NCI-H2171 (cell line): ENCODE data around the gene CARNS1.
"Not testable (repeated sequence)": the region's sequence is repeated elsewhere in the genome, so short reads cannot be mapped to it uniquely, and the experiment has no call there.

ENCODE experiments used
- DNase-seq: peaks from one replicate; lab custom pipeline; 2025; lab: John Stamatoyannopoulos, UW

The CARNS1 gene

GRCh38 chr11:67396587-67397389, 18.7 kb upstream of the CARNS1 start:
- DNase-seq: no peak

DNA sequence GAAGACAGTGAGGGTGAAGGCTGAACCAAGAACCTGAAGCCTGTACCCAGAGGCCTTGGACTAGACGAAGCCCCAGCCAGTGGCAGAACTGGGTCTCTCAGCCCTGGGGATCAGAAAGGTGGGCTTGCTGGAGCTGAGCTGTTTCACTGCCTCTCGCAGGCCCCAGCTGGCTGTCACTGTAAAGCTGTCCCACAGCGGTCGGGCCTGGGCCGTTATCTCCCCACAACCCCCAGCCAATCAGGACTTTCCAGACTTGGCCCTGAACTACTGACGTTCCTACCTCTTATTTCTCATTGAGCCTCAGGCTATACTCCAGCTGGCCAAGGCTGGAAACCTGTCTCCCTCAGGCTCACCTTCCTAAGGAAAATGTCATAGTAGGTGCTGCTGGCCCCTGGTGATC, 17.9 kb upstream of the CARNS1 start:
- DNase-seq: no peak

DNA sequence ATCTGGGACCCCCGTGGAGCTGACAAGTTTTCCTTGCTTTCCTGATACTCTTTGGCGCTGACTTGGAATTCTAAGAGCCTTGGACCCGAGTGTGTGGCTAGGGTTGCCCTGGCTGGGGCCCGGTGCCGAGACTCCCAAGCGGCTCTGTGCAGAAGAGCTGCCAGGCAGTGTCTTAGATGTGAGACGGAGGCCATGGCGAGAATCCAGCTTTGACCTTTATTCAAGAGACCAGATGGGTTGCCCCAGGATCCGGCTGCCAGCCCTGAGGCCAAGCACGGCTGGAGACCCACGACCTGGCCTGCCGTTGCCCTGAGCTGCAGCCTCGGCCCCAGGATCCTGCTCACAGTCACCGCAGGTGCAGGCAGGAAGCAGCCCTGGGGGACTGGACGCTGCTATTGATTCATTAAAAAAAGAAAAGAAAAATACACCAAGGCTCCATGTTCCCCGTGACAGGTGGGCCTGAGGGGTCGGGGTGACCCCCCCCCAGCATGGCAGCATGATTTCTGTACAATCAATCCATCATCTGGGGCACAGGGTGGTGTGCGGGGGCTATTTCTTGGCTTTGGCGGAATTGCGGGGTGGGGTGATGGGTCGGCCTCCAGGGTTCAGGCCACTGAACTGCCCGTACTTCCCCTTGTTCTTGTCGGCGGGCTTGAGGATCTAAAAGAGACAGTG, 17.4 kb upstream of the CARNS1 start:
- DNase-seq: no peak

GRCh38 chr11:67398661-67399563, 16.6 kb upstream of the CARNS1 start:
- DNase-seq: no peak

DNA sequence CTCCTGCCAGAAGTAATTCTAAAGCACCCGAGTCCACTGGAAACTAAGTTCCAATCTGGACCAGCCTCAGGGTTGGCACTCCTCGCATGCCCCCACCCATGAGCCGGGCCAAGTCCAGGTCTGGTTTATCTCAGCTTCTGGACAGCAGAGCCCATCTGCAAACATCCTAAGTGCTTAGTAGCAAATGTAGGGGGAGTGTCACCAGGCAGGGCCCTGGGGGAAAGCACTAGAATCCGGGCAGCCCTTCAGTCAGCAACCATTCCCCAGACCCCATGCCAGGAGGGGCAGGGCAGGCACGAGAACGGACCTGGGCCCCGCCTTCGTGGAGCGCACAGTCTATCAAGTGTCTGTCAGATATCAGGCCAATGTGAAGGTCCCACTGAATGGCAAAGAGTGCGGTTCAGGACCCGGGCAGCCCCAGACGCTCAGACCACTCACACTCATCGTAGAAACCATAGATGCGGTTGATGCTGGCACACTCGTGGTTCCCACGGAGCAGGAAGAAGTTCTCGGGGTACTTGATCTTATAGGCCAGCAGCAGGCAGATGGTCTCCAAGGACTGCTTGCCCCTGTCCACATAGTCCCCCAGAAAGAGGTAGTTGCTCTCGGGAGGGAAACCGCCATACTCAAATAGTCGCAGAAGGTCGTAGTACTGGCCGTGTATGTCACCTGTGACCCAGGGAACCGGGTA, 15.1 kb upstream of the CARNS1 start:
- DNase-seq: no peak

GRCh38 chr11:67400942-67401494, 14.5 kb upstream of the CARNS1 start:
- DNase-seq: no peak

DNA sequence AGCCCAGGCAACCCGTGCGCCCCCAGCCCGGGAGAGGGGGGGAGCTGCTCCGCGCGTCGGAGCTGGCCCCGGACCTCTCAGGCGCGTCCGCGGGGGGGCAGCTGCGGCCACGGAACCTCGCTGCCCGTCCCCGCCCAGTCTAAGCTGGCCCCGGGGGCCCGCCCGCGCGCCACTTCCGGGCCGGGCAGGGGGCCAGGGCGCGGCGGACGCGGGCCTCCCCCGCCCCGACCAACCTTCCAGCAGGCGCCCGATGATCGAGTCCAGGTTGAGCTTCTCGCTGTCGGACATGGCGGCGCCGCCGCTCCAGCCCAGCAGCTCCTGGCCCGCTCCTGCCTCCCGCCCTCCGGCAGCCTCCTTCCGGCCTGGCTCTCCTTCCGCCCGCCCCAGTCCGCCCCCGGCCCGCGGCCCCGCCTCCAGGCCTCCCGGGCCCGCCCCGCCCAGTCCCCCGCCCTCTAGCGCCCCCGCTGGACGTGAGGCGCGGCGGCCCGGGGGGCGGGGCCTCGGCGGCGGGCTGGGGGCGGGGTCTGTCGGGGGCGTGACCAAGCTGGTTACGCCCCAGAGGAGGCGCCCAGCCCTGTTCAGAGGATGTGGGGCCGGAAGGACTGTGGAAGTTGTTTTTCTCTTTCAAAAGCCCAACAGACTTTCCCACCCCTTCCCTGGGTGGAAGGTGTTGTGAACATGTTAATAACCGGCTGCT, 13.8 kb upstream of the CARNS1 start, which contains the start of gene PPP1CA:
Gene PPP1CA (minus strand): TSS at position 364 of the 697 bp plus-strand sequence. CDS start 76 bp downstream, at position 288.
- DNase-seq: peak; percentile 86

GRCh38 chr11:67402192-67402839, 13.2 kb upstream of the CARNS1 start:
- DNase-seq: not testable (repeated sequence)

DNA sequence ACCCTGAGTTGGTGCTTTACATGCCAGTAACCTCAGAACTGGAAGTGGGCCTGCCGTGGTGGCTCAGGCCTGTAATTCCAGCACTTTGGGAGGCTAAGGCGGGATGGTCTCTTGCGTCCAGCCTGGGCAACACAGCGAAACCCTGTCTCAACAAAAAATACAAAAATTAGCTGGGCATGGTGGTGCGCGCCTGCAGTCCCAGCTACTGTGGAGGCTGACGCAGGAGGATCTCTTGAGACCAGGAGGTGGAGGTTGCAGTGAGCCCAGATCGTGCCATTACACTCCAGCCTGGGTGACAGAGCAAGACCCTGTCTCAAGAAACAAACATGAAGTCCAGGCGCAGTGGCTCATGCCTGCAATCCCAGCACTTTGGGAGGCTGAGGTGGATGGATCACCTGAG, 12.4 kb upstream of the CARNS1 start:
- not testable (repeated sequence) for DNase-seq

GRCh38 chr11:67404515-67405195, 10.8 kb upstream of the CARNS1 start:
- no peak for DNase-seq

DNA sequence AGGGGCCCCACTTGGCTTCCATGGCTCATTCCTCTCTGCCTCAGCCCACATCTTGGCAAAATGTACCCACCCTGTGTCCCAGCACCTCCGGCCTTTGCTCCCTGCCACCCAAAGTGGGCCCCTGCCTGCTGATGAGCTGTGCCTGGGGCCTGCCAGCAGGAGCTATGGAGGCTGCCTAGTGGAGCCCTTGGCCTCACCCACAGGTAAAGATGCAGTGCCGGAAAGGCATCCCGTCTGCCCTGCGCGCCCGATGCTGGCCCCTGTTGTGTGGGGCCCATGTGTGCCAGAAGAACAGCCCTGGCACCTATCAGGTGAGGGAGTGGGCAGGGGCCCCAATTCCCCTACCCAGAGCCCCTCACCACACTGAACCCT, 10.3 kb upstream of the CARNS1 start:
- no peak for DNase-seq

DNA sequence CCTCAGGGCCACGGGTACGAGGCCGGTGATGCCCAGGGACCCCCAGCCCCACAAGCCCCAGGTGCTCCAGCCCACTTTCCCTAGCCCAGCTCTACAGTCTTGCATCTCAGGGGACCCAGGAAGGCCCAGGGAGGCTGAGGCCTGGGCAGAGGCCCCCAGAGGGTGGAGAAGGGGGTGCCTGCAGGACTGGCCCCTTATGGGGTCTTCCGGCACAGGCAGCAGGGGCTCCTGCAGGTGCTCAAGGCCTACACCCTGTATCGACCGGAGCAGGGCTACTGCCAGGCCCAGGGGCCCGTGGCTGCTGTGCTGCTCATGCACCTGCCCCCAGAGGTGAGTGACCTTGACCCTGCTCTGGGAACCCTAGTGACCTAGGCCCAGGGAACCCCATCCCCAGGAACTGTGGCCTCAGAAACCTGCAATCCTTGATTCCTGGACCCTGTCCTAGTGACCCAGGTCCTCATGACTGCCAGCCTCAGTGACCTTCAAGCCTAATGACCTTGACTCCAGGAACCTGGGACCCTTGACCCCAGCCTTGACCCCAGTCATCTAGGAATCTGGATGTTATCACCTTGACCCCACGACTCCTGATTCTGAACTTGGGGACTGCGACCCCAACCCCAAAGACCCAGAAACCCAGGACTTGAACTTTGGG, 9.7 kb upstream of the CARNS1 start:
- no peak for DNase-seq

DNA sequence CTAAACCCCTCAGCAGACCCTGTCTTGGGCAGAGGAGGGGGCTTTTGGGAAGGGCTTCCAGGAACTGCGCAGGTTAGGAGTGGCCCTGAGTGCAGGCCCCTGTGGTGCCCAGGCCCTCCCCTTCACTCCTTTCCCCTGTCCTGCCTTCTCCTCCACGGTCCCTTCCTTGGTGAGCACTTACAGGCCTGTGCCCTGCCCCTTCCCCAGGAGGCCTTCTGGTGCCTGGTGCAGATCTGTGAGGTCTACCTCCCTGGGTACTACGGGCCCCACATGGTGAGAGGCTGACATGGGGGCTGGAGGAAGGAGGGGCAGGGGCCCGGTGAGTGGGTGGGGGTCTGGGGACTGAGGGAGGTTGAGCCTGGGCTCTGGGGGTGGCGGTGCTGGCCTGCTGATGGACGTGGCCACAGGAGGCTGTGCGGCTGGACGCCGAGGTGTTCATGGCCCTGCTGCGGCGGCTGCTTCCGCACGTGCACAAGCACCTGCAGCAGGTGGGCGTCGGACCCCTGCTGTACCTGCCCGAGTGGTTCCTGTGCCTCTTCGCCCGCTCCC, 9.0 kb upstream of the CARNS1 start:
- no peak for DNase-seq

- DNase-seq: no peak
These were observed 8.3 kb upstream of the CARNS1 start for GRCh38 chr11:67406969-67407687.

GRCh38 chr11:67407688-67408163, 7.8 kb upstream of the CARNS1 start:
- no peak for DNase-seq

DNA sequence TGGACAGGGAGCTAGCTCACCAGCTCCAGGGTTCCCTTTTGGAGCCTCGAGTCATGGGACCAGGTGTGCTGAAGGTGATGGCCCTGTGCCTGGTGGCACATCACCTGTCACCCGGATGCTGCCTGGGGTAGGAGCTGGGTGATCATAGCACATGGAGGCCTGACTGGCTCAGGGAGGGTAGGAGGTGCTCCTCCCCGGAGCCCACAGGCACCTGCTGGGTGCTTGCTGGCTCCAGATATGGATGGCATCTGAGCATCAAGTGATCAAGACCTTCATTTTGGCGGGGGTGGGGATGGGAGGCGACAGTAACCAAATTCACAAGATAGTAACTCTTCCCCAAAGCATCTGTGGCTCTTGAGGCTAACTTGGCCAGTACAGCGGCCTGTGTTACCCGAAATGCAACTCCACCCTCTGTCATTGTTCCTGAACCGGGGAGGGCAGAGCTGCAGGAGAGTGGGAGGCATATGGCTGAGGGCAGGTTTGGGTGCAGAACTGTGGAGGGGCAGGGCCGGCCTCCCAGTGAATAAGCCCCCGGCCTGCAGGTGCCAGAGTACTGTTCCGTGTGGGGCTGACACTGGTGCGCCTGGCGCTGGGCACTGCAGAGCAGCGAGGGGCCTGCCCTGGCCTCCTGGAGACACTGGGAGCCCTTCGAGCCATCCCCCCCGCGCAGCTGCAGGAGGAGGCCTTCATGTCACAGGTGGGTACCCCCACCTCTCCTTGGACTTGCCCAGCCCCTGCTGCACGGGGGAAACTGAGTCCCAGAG, 6.9 kb upstream of the CARNS1 start:
- no peak for DNase-seq

DNA sequence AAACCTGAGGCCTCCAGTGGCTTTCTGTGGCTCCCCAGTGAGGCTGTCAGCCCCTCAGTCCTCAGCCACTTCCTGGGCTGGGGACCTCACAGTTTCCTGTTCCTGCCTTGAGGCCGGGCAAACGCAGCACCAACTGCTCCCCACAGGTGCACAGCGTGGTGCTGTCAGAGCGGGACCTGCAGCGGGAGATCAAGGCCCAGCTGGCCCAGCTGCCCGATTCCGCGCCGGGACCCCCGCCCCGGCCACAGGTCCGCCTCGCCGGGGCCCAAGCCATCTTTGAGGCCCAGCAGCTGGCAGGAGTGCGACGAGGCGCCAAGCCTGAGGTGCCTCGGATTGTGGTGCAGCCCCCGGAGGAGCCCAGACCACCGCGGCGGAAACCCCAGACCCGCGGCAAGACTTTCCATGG, 6.2 kb upstream of the CARNS1 start:
- no peak for DNase-seq
